GM12873 (cell line): ENCODE measurements around the gene CHMP4A.

Source experiments
- CTCF ChIP-seq: IDR thresholded peaks from 2 replicates; pipeline ENCODE4 v1.5.1; 2012; ENCODE audit warnings: low read depth, mild to moderate bottlenecking, moderate library complexity, low read length, control low read depth; ENCODE audit not compliant: insufficient read depth; ENCODE audit errors: missing control alignments

The CHMP4A gene

GRCh38 chr14:24235804-24236688, 22.8 kb upstream of the CHMP4A start:
- TF ChIP-seq CTCF: no peak

DNA sequence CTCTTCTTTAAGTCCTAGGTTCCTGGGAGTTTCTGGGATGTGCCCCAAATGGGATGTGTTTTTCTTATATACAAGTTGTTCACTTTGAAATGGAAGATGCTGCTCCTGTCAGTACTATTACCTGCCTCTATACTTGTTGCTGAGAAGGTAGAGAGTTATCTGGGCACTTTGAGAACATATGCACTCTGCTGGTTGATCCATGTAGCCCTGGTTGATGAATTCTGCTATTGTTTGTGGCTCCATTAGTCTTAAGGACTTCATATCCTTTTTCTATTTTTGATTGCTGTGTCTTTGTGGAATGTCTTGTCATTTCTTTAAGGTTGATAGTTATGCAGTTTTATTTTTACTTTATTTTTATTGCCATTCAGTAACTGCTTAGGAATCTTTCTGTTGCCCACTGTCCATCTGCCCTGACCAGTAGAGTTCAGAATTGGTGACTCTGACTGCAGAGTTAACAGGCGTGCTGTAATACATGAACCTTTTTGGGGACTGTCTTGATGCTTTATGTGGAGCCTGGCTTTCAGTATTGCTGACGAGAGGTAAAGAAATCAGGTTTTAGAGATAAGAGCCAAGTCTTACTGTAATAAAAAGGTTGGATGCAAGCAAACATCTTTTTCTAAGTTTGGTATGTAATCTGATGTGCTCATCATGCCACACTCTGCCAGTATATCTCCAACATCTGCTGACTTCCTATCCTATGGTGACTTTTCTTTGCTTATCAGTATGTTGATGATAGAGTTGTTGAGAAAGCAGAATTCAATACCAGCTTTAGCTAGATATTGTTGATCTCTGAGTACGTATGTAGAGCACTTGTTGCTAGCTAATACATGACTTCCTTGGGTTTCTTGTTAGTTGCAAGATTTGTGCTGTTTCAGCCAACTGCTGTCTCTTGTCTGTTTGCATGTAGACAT, 21.1 kb upstream of the CHMP4A start:
- TF ChIP-seq CTCF: no peak

DNA sequence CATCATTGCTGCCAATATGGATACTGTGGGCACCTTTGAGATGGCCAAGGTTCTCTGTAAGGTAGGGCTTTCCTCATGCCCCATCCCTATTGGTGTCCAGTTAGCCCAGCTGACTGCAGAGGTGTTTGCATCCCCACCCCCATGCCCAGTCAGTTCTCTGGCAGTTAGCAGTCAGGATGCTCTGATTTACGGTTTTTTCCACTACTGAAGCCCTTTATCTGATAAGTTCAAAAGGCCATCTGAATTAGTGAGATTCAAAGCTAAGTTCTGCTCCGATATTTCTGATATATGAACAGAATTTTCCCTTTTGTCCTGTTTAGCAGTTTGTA, 20.2 kb upstream of the CHMP4A start:
- no peak for TF ChIP-seq CTCF

- no peak for TF ChIP-seq CTCF
These were observed 19.6 kb upstream of the CHMP4A start, which contains the start of gene GMPR2 for GRCh38 chr14:24232645-24233537. GMPR2 (plus strand) TSS chr14:24232929; CDS start chr14:24233254, 325 bp downstream.

- no peak for TF ChIP-seq CTCF
These were observed 18.9 kb upstream of the CHMP4A start, which contains the start of gene NEDD8 for GRCh38 chr14:24232121-24232644. NEDD8 (minus strand) TSS chr14:24232367; CDS start chr14:24232267, 100 bp downstream.

- no peak for TF ChIP-seq CTCF
These were observed 18.2 kb upstream of the CHMP4A start for GRCh38 chr14:24231263-24232120.
